Nephron progenitor cell (in vitro differentiated cells): ENCODE results near the gene CDC123.
"Not testable (repeated sequence)": the region's sequence is repeated elsewhere in the genome, so short reads cannot be mapped to it uniquely, and the experiment has no call there.

Experiments
- DNase-seq: peaks from one replicate; pipeline ENCODE4 v3.0.0; 2021
- H3K27ac Mint-ChIP-seq: 2 replicates; pipeline ENCODE4 v1.8.0; 2021; ENCODE audit warnings: mild to moderate bottlenecking, moderate library complexity, mixed read lengths
- H3K27me3 Mint-ChIP-seq: 2 replicates; pipeline ENCODE4 v1.8.0; 2021; ENCODE audit warnings: mild to moderate bottlenecking, low read depth, mixed read lengths; ENCODE audit not compliant: poor library complexity
- H3K36me3 Mint-ChIP-seq: 2 replicates; pipeline ENCODE4 v1.8.0; 2021; ENCODE audit warnings: low read depth, mixed read lengths
- H3K4me1 Mint-ChIP-seq: 2 replicates; pipeline ENCODE4 v1.8.0; 2021; ENCODE audit warnings: mixed read lengths
- H3K4me3 Mint-ChIP-seq: 2 replicates; pipeline ENCODE4 v1.8.0; 2021; ENCODE audit warnings: mild to moderate bottlenecking, moderate library complexity, mixed read lengths
- H3K9me3 Mint-ChIP-seq: 2 replicates; pipeline ENCODE4 v1.8.0; 2021; ENCODE audit warnings: mild to moderate bottlenecking, moderate library complexity, mixed read lengths
- TF ChIP-seq, protein P1 (sequence below): fragments of 200-600 bp; sonication (generic); IDR thresholded peaks from 2 replicates; pipeline ENCODE4 v1.5.0; 2021; ENCODE audit warnings: antibody characterized with exemption

The CDC123 gene

DNA sequence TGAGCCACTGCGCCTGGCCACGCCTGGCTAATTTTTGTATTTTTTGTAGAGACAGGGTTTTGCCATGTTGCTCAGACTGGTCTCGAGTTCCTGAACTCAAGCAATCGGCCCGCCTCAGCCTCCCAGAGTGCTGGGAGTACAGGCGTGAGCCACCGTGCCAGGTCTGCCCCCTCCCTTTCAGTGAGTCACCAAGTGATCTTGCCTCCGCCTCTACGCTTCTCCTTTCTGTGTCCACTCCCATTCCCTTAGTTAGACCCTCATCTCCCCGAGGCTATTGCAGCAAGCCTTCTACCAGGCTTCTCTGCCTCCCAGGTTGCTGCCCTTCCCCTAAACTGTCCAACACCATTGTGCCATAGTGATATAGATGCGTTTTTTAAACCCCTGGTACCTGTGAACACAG is 32.9 kb downstream of the CDC123 start:
- Mint-ChIP-seq H3K36me3 (peaks cover 86% of the 10 kb centered on the region), H3K27me3 (no peaks in the 10 kb centered on the region), H3K27ac (no peak overlapping the region), H3K9me3 (peaks cover 34% of the 10 kb centered on the region), H3K4me3 (no peak overlapping the region), H3K4me1 (no peaks in the 10 kb centered on the region)
- DNase-seq, result no peak
- TF ChIP-seq, protein P1, sequence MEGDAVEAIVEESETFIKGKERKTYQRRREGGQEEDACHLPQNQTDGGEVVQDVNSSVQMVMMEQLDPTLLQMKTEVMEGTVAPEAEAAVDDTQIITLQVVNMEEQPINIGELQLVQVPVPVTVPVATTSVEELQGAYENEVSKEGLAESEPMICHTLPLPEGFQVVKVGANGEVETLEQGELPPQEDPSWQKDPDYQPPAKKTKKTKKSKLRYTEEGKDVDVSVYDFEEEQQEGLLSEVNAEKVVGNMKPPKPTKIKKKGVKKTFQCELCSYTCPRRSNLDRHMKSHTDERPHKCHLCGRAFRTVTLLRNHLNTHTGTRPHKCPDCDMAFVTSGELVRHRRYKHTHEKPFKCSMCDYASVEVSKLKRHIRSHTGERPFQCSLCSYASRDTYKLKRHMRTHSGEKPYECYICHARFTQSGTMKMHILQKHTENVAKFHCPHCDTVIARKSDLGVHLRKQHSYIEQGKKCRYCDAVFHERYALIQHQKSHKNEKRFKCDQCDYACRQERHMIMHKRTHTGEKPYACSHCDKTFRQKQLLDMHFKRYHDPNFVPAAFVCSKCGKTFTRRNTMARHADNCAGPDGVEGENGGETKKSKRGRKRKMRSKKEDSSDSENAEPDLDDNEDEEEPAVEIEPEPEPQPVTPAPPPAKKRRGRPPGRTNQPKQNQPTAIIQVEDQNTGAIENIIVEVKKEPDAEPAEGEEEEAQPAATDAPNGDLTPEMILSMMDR, result no peak

DNA sequence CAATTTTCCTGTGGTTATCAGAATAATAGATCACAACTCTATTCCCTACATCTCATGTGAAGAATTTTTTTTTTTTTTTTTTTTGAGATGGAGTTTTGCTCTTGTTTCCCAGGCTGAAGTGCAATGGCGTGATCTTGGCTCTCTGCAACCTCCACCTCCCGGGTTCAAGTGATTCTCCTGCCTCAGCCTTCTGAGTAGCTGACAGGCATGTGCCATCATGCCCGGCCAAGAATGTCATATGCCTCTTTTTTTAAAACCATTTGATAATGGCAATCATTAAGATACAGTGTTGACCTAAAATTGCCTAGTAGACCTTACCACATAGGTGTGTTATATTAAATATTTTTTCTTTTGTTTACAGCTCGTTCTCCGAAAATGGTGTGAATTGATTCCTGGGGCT is 38.7 kb downstream of the CDC123 start:
- not testable (repeated sequence) for H3K9me3 Mint-ChIP-seq, DNase-seq, H3K27ac Mint-ChIP-seq, H3K27me3 Mint-ChIP-seq, H3K4me1 Mint-ChIP-seq, H3K4me3 Mint-ChIP-seq
- H3K36me3 Mint-ChIP-seq, result peaks cover 78% of the 10 kb centered on the region

DNA sequence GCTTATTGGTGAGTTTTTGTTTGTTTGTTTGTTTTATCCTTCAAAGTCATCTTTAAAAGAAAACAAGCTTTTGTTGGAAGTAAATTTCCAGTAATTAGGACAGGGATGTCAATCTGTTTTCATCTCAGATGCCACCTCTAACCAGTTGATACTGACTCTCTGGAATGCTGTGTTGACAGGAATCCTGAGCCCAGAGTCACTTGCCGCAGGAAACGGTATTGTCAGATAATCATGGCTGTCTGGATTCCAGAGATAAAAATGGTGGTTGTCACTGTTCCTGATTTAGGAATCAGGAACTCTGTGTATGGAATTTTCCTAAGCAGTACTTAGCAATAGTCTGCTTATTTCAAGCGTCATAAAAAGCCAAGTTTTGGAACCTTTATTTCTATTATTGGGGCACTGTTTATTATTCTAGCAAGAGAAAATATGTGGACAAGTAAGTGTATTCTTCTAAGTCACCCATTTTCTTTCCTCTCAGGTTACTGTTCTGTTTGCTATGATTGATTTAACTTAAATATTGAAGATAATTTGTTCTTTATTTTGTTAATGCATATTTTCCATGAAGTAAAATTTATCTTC is 39.2 kb downstream of the CDC123 start:
- H3K27ac Mint-ChIP-seq, result no peak overlapping the region
- no peaks in the 10 kb centered on the region for H3K9me3 Mint-ChIP-seq
- H3K36me3 Mint-ChIP-seq, result peaks cover 75% of the 10 kb centered on the region
- no peaks in the 10 kb centered on the region for H3K27me3 Mint-ChIP-seq
- no peak overlapping the region for H3K4me3 Mint-ChIP-seq
- no peaks in the 10 kb centered on the region for H3K4me1 Mint-ChIP-seq
- no peak for DNase-seq
- TF ChIP-seq, protein P1, result no peak

DNA sequence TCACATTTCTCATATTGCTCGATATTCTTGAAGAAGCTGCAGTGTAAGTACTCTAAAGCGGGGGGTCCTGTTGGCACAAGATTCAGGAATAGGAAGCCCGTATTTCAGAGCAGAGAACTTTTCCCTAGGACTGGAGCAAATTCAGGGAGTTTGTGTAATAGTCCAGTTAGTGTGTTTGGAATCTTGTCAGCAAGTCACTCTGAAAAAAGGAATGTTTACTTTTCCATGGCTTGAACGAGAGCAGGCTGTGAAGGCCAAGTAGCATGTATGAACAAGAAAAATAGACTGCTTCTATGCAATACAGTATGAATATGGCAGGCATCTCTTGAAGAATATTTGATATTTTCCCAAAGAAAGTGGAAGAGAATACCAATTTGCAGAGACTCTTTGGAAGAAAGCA is 39.8 kb downstream of the CDC123 start:
- TF ChIP-seq, protein P1, result no peak
- no peak for DNase-seq
- Mint-ChIP-seq H3K27ac (no peak overlapping the region), H3K4me3 (no peak overlapping the region), H3K4me1 (no peaks in the 10 kb centered on the region), H3K9me3 (no peaks in the 10 kb centered on the region), H3K36me3 (peaks cover 76% of the 10 kb centered on the region), H3K27me3 (no peaks in the 10 kb centered on the region)

DNA sequence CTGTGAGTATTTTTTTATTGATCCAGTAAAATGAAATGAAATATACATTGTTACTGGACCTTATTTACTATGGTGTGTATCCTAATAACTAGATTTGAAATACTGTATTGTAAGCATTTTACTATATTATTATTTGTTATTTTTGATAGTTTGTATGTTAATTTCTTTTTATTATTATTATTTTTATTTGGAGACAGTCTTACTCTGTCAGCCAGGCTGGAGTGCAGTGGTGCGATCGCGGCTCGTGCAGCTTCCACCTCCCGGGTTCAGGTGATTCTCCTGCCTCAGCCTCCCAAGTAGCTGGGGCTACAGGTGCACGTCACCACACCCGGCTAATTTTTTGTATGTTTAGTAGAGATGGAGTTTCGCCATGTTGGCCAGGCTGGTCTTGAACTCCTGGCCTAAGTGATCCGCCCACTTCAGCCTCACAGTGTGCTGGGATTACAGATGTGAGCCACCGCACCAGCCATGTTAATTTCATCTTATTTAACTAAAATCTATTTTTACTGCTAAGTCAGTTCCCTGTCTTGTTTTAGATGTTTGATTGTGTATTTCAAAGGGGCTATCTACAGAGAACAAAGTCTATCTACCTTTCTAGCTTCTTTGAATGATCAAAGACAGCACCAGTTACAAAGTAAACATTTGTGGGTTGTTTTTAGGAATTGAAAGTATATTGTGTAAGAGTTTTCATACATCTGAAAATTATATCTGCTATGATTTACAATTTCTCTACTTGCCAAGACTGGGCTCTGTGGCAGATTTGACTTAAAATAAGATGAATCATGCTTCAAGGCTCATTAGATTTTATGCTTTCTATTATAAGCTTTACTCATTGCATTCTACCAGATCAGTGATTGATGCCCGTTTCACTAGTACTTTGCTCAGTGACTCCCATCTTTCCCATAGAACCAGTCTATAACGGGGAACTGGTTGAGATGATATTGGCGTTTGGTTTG is 41.6 kb downstream of the CDC123 start:
- Mint-ChIP-seq H3K9me3 (no peaks in the 10 kb centered on the region), H3K27ac (no peak overlapping the region), H3K27me3 (no peaks in the 10 kb centered on the region), H3K36me3 (peaks cover 79% of the 10 kb centered on the region), H3K4me3 (no peak overlapping the region), H3K4me1 (peaks cover 14% of the 10 kb centered on the region)
- DNase-seq, result no peak
- TF ChIP-seq, protein P1, result no peak

DNA sequence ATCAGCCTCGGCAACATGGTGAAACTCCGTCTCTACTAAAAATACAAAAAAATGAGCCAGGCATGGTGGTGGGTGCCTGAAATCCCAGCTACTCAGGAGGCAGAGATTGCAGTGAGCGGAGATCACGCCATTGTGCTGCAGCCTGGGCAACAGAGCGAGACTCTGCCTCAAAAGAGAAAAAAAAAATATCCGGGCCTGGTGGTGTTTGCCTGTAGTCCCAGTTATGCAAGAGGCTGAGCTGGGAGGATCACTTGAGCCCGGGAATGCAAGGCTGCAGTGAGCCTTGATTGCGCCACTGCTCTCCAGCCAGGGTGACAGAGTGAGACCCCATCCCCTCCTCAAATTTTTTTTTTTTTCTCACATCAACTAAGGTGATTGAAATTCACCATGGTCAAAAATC is 42.8 kb downstream of the CDC123 start:
- Mint-ChIP-seq H3K27me3 (no peaks in the 10 kb centered on the region), H3K4me3 (no peak overlapping the region), H3K27ac (no peak overlapping the region), H3K36me3 (peaks cover 75% of the 10 kb centered on the region), H3K4me1 (peaks cover 14% of the 10 kb centered on the region), H3K9me3 (no peaks in the 10 kb centered on the region)
- TF ChIP-seq, protein P1, result no peak
- no peak for DNase-seq
